Measurements from ENCODE around the gene SOBP.

The SOBP gene

GRCh38 chr6:107616775-107617174 is 126.9 kb downstream of the SOBP start:
- no peak for DNase-seq (ENCODE audit: low read depth in 3 of 3)

- no peak for DNase-seq (ENCODE audit: low read depth in 3 of 3)
Observed at GRCh38 chr6:107617341-107617932, 127.5 kb downstream of the SOBP start.

- DNase-seq (ENCODE audit: low read depth in 3 of 3) = no peak
Observed at GRCh38 chr6:107618672-107619071, 128.8 kb downstream of the SOBP start.

GRCh38 chr6:107620732-107621131 is 130.8 kb downstream of the SOBP start:
- DNase-seq (ENCODE audit: low read depth in 3 of 3) = no peak

GRCh38 chr6:107621229-107621937 is 131.5 kb downstream of the SOBP start:
- DNase-seq (ENCODE audit: low read depth in 3 of 3) = no peak

- no peak for DNase-seq (ENCODE audit: low read depth in 3 of 3)
Observed at GRCh38 chr6:107622269-107622668, 132.4 kb downstream of the SOBP start.

GRCh38 chr6:107624050-107624449 is 134.1 kb downstream of the SOBP start:
- no peak for DNase-seq (ENCODE audit: low read depth in 3 of 3)

- no peak for DNase-seq (ENCODE audit: low read depth in 3 of 3)
Observed at GRCh38 chr6:107624541-107624940, 134.6 kb downstream of the SOBP start.

GRCh38 chr6:107625264-107625663 is 135.3 kb downstream of the SOBP start:
- DNase-seq (ENCODE audit: low read depth in 3 of 3) = no peak

GRCh38 chr6:107626645-107627044 is 136.7 kb downstream of the SOBP start:
- no peak for DNase-seq (ENCODE audit: low read depth in 3 of 3)

- no peak for DNase-seq (ENCODE audit: low read depth in 3 of 3)
Observed at GRCh38 chr6:107627969-107628368, 138.1 kb downstream of the SOBP start.

GRCh38 chr6:107628878-107629277 is 139.0 kb downstream of the SOBP start:
- no peak for DNase-seq (ENCODE audit: low read depth in 3 of 3)

GRCh38 chr6:107629548-107630129 is 139.7 kb downstream of the SOBP start:
- no peak for DNase-seq (ENCODE audit: low read depth in 3 of 3)

- no peak for DNase-seq (ENCODE audit: low read depth in 3 of 3)
Observed at GRCh38 chr6:107630348-107630977, 140.5 kb downstream of the SOBP start.

GRCh38 chr6:107632381-107633136 is 142.6 kb downstream of the SOBP start:
- DNase-seq (ENCODE audit: low read depth in 3 of 3) = no peak

- DNase-seq (ENCODE audit: low read depth in 3 of 3) = no peak
Observed at GRCh38 chr6:107633680-107634323, 143.9 kb downstream of the SOBP start.

GRCh38 chr6:107634324-107635056 is 144.6 kb downstream of the SOBP start:
- DNase-seq (ENCODE audit: low read depth in 3 of 3) = no peak

- no peak for DNase-seq (ENCODE audit: low read depth in 3 of 3)
Observed at GRCh38 chr6:107635057-107635515, 145.2 kb downstream of the SOBP start.

GRCh38 chr6:107636486-107636885 is 146.6 kb downstream of the SOBP start:
- DNase-seq (ENCODE audit: low read depth in 3 of 3) = no peak

All from stimulated activated CD4-positive, alpha-beta T cell treated with anti-CD3 and anti-CD28 coated beads, TNF-alpha, amount 100 ng/mL, for 4 hours (primary cell).